Germinal center (tissue), 1 donor: ENCODE results near the gene NIPA2.
"Not testable (repeated sequence)": the region's sequence is repeated elsewhere in the genome, so short reads cannot be mapped to it uniquely, and the experiment has no call there.

Experiments
- DNase-seq: peaks from one replicate; pipeline ENCODE4 v3.0.0; 2012; ENCODE audit warnings: mixed read lengths, low spot score

NIPA2 gene

GRCh38 chr15:22838292-22839042, at the start of gene NIPA2:
Gene NIPA2, plus strand, starts transcription at chr15:22838666. Its CDS starts 13,066 bp downstream, at chr15:22851732.
- peak; percentile 94 for DNase-seq

- no peak for DNase-seq
Observed at GRCh38 chr15:22794063-22794462, 44.4 kb upstream of the NIPA2 start.

- no peak for DNase-seq
Observed at GRCh38 chr15:22794621-22795167, 43.8 kb upstream of the NIPA2 start.

GRCh38 chr15:22795206-22796063, 43.0 kb upstream of the NIPA2 start:
- no peak for DNase-seq

- DNase-seq: no peak
Observed at GRCh38 chr15:22796079-22796478, 42.4 kb upstream of the NIPA2 start.

- no peak for DNase-seq
Observed at GRCh38 chr15:22799902-22800301, 38.6 kb upstream of the NIPA2 start.

- DNase-seq: not testable (repeated sequence)
Observed at GRCh38 chr15:22803006-22803405, 35.5 kb upstream of the NIPA2 start.

- no peak for DNase-seq
Observed at GRCh38 chr15:22806156-22806555, 32.3 kb upstream of the NIPA2 start.

GRCh38 chr15:22806664-22807063, 31.8 kb upstream of the NIPA2 start:
- DNase-seq: no peak

- DNase-seq: not testable (repeated sequence)
Observed at GRCh38 chr15:22807831-22808230, 30.6 kb upstream of the NIPA2 start.

GRCh38 chr15:22808240-22808639, 30.2 kb upstream of the NIPA2 start:
- DNase-seq: no peak

GRCh38 chr15:22808761-22809280, 29.6 kb upstream of the NIPA2 start:
- no peak for DNase-seq

- no peak for DNase-seq
Observed at GRCh38 chr15:22810033-22810852, 28.2 kb upstream of the NIPA2 start.

- no peak for DNase-seq
Observed at GRCh38 chr15:22810853-22811338, 27.6 kb upstream of the NIPA2 start.

GRCh38 chr15:22811640-22812039, 26.8 kb upstream of the NIPA2 start:
- DNase-seq: no peak

GRCh38 chr15:22813844-22814243, 24.6 kb upstream of the NIPA2 start:
- no peak for DNase-seq

- DNase-seq: no peak
Observed at GRCh38 chr15:22815766-22816165, 22.7 kb upstream of the NIPA2 start.

GRCh38 chr15:22819651-22820050, 18.8 kb upstream of the NIPA2 start:
- no peak for DNase-seq

- no peak for DNase-seq
Observed at GRCh38 chr15:22823495-22824128, 14.9 kb upstream of the NIPA2 start.

- no peak for DNase-seq
Observed at GRCh38 chr15:22827125-22827524, 11.3 kb upstream of the NIPA2 start.

- DNase-seq: no peak
Observed at GRCh38 chr15:22831473-22831872, 7.0 kb upstream of the NIPA2 start.
